Parathyroid adenoma (tissue), 2 donors: Measurements from ENCODE around the gene ANKLE2.

Experiments used
- H2AFZ ChIP-seq: fragments of 300-600 bp; sonication (generic); one replicate; pipeline ENCODE4 v1.7.0; 2017; ENCODE audit warnings: antibody characterized with exemption, mild to moderate bottlenecking
- H3K27ac ChIP-seq: fragments of 300-600 bp; sonication (generic); one replicate; pipeline ENCODE4 v1.7.0; 2017
- H3K27me3 ChIP-seq: fragments of 300-600 bp; sonication (generic); one replicate; pipeline ENCODE4 v1.7.0; 2017; ENCODE audit warnings: low read length; ENCODE audit not compliant: control insufficient read depth, insufficient read depth
- H3K36me3 ChIP-seq: fragments of 300-600 bp; sonication (generic); one replicate; pipeline ENCODE4 v1.7.0; 2017; ENCODE audit warnings: low read length; ENCODE audit not compliant: control insufficient read depth, insufficient read depth
- H3K4me1 ChIP-seq: fragments of 300-600 bp; sonication (generic); one replicate; pipeline ENCODE4 v1.7.0; 2017; ENCODE audit warnings: control low read depth
- H3K4me2 ChIP-seq: fragments of 300-600 bp; sonication (generic); one replicate; pipeline ENCODE4 v1.7.0; 2017; ENCODE audit warnings: low read length
- H3K4me3 ChIP-seq: fragments of 300-600 bp; sonication (generic); one replicate; pipeline ENCODE4 v1.7.0; 2017; ENCODE audit warnings: low read depth, low read length
- H3K79me2 ChIP-seq: fragments of 300-600 bp; sonication (generic); one replicate; pipeline ENCODE4 v1.7.0; 2017; ENCODE audit warnings: control low read depth
- H3K9ac ChIP-seq: fragments of 300-600 bp; sonication (generic); one replicate; pipeline ENCODE4 v1.7.0; 2017; ENCODE audit warnings: mild to moderate bottlenecking
- H3K9me3 ChIP-seq: fragments of 300-600 bp; sonication (generic); one replicate; pipeline ENCODE4 v1.7.0; 2017; ENCODE audit warnings: low read length; ENCODE audit not compliant: control insufficient read depth
- TF ChIP-seq, protein P1 (sequence below): fragments of 300-600 bp; sonication (generic); IDR thresholded peaks from one replicate; pipeline ENCODE4 v1.7.0; 2017; ENCODE audit warnings: antibody characterized with exemption, mild to moderate bottlenecking
- donor health status: primary hyperparathyroidism.

ANKLE2 gene

DNA sequence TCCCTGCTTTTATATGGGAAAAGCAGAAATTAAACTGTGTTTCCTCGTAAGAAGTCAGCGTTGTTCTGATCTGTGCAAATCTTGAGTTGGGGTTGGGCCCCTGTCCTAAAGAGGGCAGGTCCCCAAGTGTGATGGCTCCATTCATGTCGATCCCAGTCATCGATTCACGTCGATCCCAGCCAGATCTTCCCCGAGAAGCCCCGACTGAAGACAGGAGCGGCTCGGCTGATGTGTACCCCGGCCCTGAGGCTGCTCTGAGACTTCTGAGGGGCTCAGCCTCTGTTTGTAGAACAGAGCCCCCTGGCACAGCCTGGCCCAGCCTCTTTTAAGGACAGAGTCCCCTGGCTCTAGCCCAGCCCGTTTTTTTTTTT, 41.7 kb downstream of the ANKLE2 start:
- H3K36me3 ChIP-seq = no peaks in the 10 kb centered on the region
- no peak overlapping the region for H2AFZ ChIP-seq
- H3K4me1 ChIP-seq = no peaks in the 10 kb centered on the region
- H3K9me3 ChIP-seq = no peaks in the 10 kb centered on the region
- TF ChIP-seq, protein P1, sequence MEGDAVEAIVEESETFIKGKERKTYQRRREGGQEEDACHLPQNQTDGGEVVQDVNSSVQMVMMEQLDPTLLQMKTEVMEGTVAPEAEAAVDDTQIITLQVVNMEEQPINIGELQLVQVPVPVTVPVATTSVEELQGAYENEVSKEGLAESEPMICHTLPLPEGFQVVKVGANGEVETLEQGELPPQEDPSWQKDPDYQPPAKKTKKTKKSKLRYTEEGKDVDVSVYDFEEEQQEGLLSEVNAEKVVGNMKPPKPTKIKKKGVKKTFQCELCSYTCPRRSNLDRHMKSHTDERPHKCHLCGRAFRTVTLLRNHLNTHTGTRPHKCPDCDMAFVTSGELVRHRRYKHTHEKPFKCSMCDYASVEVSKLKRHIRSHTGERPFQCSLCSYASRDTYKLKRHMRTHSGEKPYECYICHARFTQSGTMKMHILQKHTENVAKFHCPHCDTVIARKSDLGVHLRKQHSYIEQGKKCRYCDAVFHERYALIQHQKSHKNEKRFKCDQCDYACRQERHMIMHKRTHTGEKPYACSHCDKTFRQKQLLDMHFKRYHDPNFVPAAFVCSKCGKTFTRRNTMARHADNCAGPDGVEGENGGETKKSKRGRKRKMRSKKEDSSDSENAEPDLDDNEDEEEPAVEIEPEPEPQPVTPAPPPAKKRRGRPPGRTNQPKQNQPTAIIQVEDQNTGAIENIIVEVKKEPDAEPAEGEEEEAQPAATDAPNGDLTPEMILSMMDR = no peak
- peaks cover 3% of the 10 kb centered on the region for H3K79me2 ChIP-seq
- H3K4me3 ChIP-seq = no peak overlapping the region
- H3K9ac ChIP-seq = no peak overlapping the region
- H3K27ac ChIP-seq = no peak overlapping the region
- H3K27me3 ChIP-seq = no peaks in the 10 kb centered on the region
- H3K4me2 ChIP-seq = no peak overlapping the region

DNA sequence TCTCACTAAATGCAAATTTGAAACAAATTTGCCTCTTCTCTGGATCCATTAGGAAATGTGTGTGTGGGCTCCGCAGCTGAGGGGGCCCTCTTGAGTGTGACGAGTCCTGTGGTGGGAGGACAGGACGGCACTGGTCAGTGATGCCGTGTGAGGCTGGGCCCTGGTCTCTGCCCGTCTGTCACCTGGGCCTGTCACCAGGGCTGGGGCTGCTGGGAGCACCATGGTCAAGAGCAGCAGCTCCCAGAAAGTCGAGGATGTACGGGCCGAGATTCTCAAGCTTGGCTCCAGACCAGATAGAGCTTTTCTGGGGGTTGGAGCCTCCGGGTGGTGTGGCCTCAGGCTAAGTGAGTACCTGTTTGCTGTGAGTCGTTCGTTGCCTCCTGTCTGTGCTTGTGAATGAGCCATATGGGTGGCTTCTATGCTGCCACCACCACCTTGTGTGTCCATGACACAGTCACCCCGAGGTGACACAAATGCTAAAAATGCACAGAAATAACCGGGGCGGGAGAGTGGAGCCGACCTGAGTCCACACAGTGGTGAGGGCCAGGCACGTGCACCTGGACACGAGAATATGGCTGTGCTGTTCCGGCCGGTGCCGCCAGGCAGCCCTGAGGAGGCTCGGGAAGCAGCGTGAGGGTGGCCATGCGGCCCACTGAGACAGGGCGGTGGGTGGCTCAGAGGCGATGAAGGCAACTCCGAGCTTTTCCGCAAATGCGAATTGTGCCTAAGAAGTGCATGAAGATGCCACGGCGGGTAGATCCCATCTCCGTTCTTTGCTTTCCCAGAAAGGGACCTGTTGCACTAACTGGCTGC, 42.3 kb downstream of the ANKLE2 start:
- no peaks in the 10 kb centered on the region for H3K36me3 ChIP-seq
- no peak overlapping the region for H3K27ac ChIP-seq
- peaks cover 3% of the 10 kb centered on the region for H3K79me2 ChIP-seq
- TF ChIP-seq, protein P1 = no peak
- no peaks in the 10 kb centered on the region for H3K27me3 ChIP-seq
- H3K4me2 ChIP-seq = no peak overlapping the region
- no peaks in the 10 kb centered on the region for H3K9me3 ChIP-seq
- no peak overlapping the region for H3K4me3 ChIP-seq
- no peak overlapping the region for H2AFZ ChIP-seq
- no peaks in the 10 kb centered on the region for H3K4me1 ChIP-seq
- H3K9ac ChIP-seq = no peak overlapping the region

DNA sequence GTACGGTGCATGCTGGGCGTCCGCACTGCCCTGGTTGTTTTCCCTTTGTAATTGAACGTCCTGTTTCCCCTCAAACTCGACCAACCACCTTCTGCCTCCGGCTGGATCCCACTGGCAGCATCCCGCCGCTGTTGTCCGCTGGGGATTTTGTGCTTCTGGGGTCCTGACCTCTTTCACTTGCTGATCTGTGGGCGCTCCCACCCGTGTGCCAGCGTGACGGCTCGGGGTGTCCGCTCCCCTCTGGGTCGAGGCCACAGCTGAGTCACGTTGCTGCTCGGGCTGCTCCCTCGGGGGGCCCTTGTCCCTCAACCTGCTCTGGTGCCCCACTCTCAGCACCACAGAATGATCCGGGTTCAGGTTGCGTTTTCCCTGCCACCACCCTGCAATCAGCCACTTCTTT, 43.0 kb downstream of the ANKLE2 start:
- TF ChIP-seq, protein P1 = no peak
- H3K27ac ChIP-seq = no peak overlapping the region
- no peaks in the 10 kb centered on the region for H3K36me3 ChIP-seq

DNA sequence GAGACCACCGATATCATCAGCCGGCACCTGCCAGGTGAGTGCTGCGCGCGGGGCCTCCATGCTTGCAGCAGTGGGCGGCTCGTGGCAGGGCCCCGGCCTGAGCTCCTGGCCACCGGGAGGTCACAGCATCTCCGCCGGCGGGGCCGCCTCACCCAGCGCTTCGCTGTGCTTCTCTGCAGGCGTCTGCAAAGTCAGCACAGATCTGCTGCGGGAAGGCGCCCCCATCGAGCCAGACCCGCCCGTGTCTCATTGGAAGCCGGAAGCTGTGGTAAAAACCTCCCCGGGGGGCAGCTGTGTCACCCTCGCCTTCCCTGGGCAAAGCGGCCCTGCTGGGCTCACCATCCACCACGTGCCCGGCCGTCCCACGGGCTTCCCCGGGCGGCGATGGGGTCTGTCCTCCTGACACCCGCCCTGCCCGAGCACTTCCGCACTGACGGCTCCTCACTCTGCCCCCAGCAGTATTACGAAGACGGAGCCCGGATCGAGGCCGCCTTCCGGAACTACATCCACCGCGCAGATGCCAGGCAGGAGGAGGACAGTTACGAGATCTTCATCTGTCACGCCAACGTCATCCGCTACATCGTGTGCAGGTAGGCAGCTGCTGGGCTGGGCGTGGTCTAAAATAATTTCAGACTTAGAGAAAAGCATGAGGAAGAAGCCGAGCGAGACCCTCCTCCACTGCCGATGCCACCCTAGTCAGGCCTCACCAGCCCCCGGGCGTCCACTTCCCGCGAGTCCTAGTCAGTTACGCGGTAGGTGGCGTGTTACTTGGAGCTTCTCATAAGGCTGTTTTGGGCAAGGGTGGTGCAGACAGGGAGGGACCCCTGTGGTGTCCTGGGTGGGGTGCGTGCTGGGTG, 43.9 kb downstream of the ANKLE2 start:
- no peak overlapping the region for H3K27ac ChIP-seq
- H3K27me3 ChIP-seq = no peaks in the 10 kb centered on the region
- no peaks in the 10 kb centered on the region for H3K9me3 ChIP-seq
- TF ChIP-seq, protein P1 = no peak
- no peak overlapping the region for H3K4me3 ChIP-seq
- no peaks in the 10 kb centered on the region for H3K36me3 ChIP-seq
- no peak overlapping the region for H2AFZ ChIP-seq
- no peak overlapping the region for H3K9ac ChIP-seq
- no peaks in the 10 kb centered on the region for H3K79me2 ChIP-seq
- no peak overlapping the region for H3K4me2 ChIP-seq
- H3K4me1 ChIP-seq = no peaks in the 10 kb centered on the region

More for the DNA sequence above, 43.0 kb downstream of the ANKLE2 start:
- no peaks in the 10 kb centered on the region for H3K4me1 ChIP-seq
- no peak overlapping the region for H3K4me2 ChIP-seq
- no peak overlapping the region for H3K9ac ChIP-seq
- no peak overlapping the region for H2AFZ ChIP-seq
- H3K27me3 ChIP-seq = no peaks in the 10 kb centered on the region
- no peaks in the 10 kb centered on the region for H3K9me3 ChIP-seq
- H3K79me2 ChIP-seq = peaks cover 3% of the 10 kb centered on the region
- H3K4me3 ChIP-seq = no peak overlapping the region
